ENCODE results near the gene SPDEF.

GRCh38 chr6:34497411-34497810 is 58.7 kb downstream of the SPDEF start:
- TF ChIP-seq CTCF (IDR thresholded peaks at IDR 0.05; ENCODE audit: low read depth, low read length, poor library complexity, severe bottlenecking) (no peak), EZH2phosphoT487 (IDR thresholded peaks at IDR 0.05; ENCODE audit: borderline replicate concordance, low read length) (no peak)

Measured in DOHH2 (cell line).